Endothelial cell of umbilical vein (primary cell): ENCODE results near the gene RELN. TPM values are rescaled to one million over a fixed set of nuclear protein-coding genes. Genes with fewer than 3 reads are reported as not detected.

Source experiments
- BruUV-seq: library from RNA; stranded (reverse); fragments of 400-500 nt; replicated peaks from 2 replicates; lab custom pipeline; 2021; lab: Mats Ljungman, UMichigan
- CTCF ChIA-PET: fragments of 300-600, 350-600 bp; sonication (Branson Sonifier 250); formaldehyde crosslinking; loops from one replicate; lab custom pipeline; 2021; ENCODE audit warnings: antibody characterized with exemption, inconsistent platforms; lab: Charles Lee
- POLR2A ChIA-PET: fragments of 300-600, 350-600 bp; sonication (Branson Sonifier 250); formaldehyde crosslinking; loops from one replicate; lab custom pipeline; 2021; ENCODE audit warnings: antibody characterized with exemption, inconsistent platforms; lab: Charles Lee
- DNase-seq: peaks from one replicate; pipeline ENCODE4 v3.0.0-alpha.2; 2011; ENCODE audit warnings: low read depth, low spot score
- FAIRE-seq: peaks from 2 replicates; lab custom pipeline; 2011; peaks lifted over from hg19 to GRCh38; lab: Jason Lieb, UNC
- H2AFZ ChIP-seq: 2 replicates; pipeline ENCODE4 v1.6.0; 2012; ENCODE audit warnings: low read depth, low read length, control low read depth, inconsistent platforms
- H3K27ac ChIP-seq: 2 replicates; pipeline ENCODE4 v1.5.1; 2011; ENCODE audit warnings: low read depth, mild to moderate bottlenecking, control low read depth, low read length, moderate library complexity; ENCODE audit not compliant: insufficient read depth
- H3K27me3 ChIP-seq, 2 experiments: 2 replicates each; pipeline versions ENCODE4 v1.6.0 to v1.6.1; 2011; ENCODE audit warnings: low read length in 2 of 2, mixed read lengths in 1 of 2; ENCODE audit not compliant: control insufficient read depth in 2 of 2, insufficient read depth in 2 of 2
- H3K36me3 ChIP-seq, 2 experiments: 2 replicates in 1 of 2; 3 replicates in 1 of 2; pipeline ENCODE4 v1.5.1; 2011; ENCODE audit warnings: low read length in 2 of 2, mild to moderate bottlenecking in 1 of 2, moderate library complexity in 1 of 2; ENCODE audit not compliant: control insufficient read depth in 2 of 2, insufficient read depth in 2 of 2; ENCODE audit errors: extremely low read depth in 1 of 2
- H3K4me1 ChIP-seq: 3 replicates; pipeline ENCODE4 v1.5.1; 2011; ENCODE audit warnings: mild to moderate bottlenecking, low read length; ENCODE audit not compliant: control insufficient read depth, insufficient read depth; ENCODE audit errors: extremely low read depth
- H3K4me2 ChIP-seq: 2 replicates; pipeline ENCODE4 v1.6.1; 2011; ENCODE audit warnings: low read length, control low read depth, mixed read lengths; ENCODE audit not compliant: insufficient read depth
- H3K4me3 ChIP-seq, 3 experiments: fragments of 200-600 bp in 1 of 3; sonication (generic), shearing (Covaris generic) in 1 of 3; replicated peaks in 1 of 3; 2 replicates each; pipeline ENCODE4 v1.5.1; 2011 to 2016; ENCODE audit warnings: control low read depth in 3 of 3, low read length in 3 of 3, mild to moderate bottlenecking in 2 of 3, inconsistent platforms in 1 of 3, low read depth in 1 of 3, moderate library complexity in 1 of 3; ENCODE audit not compliant: insufficient read depth in 1 of 3
- H3K79me2 ChIP-seq: 2 replicates; pipeline ENCODE4 v1.6.0; 2012; ENCODE audit warnings: low read length, inconsistent platforms; ENCODE audit not compliant: control insufficient read depth, insufficient read depth
- H3K9ac ChIP-seq: replicated peaks from 2 replicates; pipeline ENCODE3; 2011; ENCODE audit warnings: low read length, control low read depth; ENCODE audit not compliant: insufficient read depth; ENCODE audit errors: extremely low read depth
- H3K9me1 ChIP-seq: replicated peaks from 3 replicates; pipeline ENCODE4 v1.6.0; 2011; ENCODE audit warnings: mild to moderate bottlenecking, low read length; ENCODE audit not compliant: control insufficient read depth, insufficient read depth; ENCODE audit errors: extremely low read depth
- H3K9me3 ChIP-seq: replicated peaks from 2 replicates; pipeline ENCODE4 v1.5.1; 2012; ENCODE audit warnings: low read length, inconsistent platforms; ENCODE audit not compliant: control insufficient read depth, insufficient read depth
- H4K20me1 ChIP-seq: replicated peaks from 2 replicates; pipeline ENCODE3; 2011; ENCODE audit warnings: mild to moderate bottlenecking, low read length; ENCODE audit not compliant: control insufficient read depth, insufficient read depth; ENCODE audit errors: extremely low read depth
- EZH2 ChIP-seq: IDR thresholded peaks from 2 replicates; pipeline ENCODE4 v1.6.1; 2012; ENCODE audit warnings: borderline replicate concordance, low read depth, mild to moderate bottlenecking, moderate library complexity, low read length, inconsistent platforms; ENCODE audit not compliant: severe bottlenecking
- FOS ChIP-seq: IDR thresholded peaks from 2 replicates; pipeline ENCODE4 v1.6.1; 2011; ENCODE audit warnings: mild to moderate bottlenecking, low read length, moderate library complexity, borderline replicate concordance; ENCODE audit not compliant: insufficient read depth
- GATA2 ChIP-seq: IDR thresholded peaks from 2 replicates; pipeline ENCODE4 v1.7.0; 2011; ENCODE audit warnings: low read depth, mild to moderate bottlenecking, moderate library complexity, mixed read lengths, low read length; ENCODE audit not compliant: insufficient read length, insufficient read depth
- JUN ChIP-seq: IDR thresholded peaks from 2 replicates; pipeline ENCODE4 v1.6.1; 2011; ENCODE audit warnings: borderline replicate concordance, low read depth; ENCODE audit not compliant: insufficient read length, insufficient read depth
- MYC ChIP-seq: IDR thresholded peaks from one replicate; pipeline ENCODE4 v1.6.1; 2011; ENCODE audit warnings: mild to moderate bottlenecking, low read depth, low read length
- POLR2A ChIP-seq: IDR thresholded peaks from 2 replicates; pipeline ENCODE4 v1.6.1; 2012; ENCODE audit warnings: low read depth, mild to moderate bottlenecking, control low read depth, low read length
- POLR2AphosphoS5 ChIP-seq: IDR thresholded peaks from 2 replicates; pipeline ENCODE4 v1.6.1; 2012; ENCODE audit warnings: low read depth, mild to moderate bottlenecking, control low read depth, low read length, moderate library complexity; ENCODE audit not compliant: insufficient read depth
- dilution Hi-C: fragments of 300-500 bp; cut with MboI; formaldehyde crosslinking; loops from one replicate; pipeline ENCODE4 v1.15.0; 2019; ENCODE audit warnings: low sequenced_read_pairs; ENCODE audit not compliant: extremely low pct_ligation_motif_present
- intact Hi-C: fragments of 100-400 bp; cut with micrococcal nuclease; formaldehyde crosslinking; loops from one replicate; pipeline ENCODE4 v1.10.0; 2022
- polyA plus RNA-seq, 4 experiments: library from polyadenylated mRNA; depleted of rRNA in 3 of 4; stranded (reverse) in 3 of 4; unstranded in 1 of 4; fragments of >200 nt; gene quantifications; 2 replicates each; pipeline versions ENCODE4 v1.2.1 to v1.2.3, GENCODE V29; 2011 to 2012; ENCODE audit warnings: missing spikeins in 1 of 4
- total RNA-seq: library from RNA; stranded (reverse); gene quantifications from 2 replicates; pipeline ENCODE4 v1.2.3, GENCODE V29; 2021
- TF ChIP-seq, protein P1 (sequence below), 2 donors: IDR thresholded peaks; 1 replicate in 1 of 2; 2 replicates in 1 of 2; pipeline ENCODE4 v1.5.1; 2011; ENCODE audit warnings: low read length in 2 of 2, mild to moderate bottlenecking in 2 of 2, moderate library complexity in 2 of 2, control low read depth in 1 of 2, inconsistent platforms in 1 of 2, low read depth in 1 of 2; ENCODE audit not compliant: insufficient read depth in 1 of 2; ENCODE audit errors: extremely low read depth in 1 of 2
- TF ChIP-seq, protein P2 (sequence below): IDR thresholded peaks from 2 replicates; pipeline ENCODE4 v1.6.1; 2011; ENCODE audit not compliant: insufficient read depth, insufficient read length

RELN gene
- total and polyA plus RNA-seq, 2 donors (not counting 3 experiments of a cell fraction or from before 2014, with no cell fraction given): 0.15 to 0.22 TPM

DNA sequence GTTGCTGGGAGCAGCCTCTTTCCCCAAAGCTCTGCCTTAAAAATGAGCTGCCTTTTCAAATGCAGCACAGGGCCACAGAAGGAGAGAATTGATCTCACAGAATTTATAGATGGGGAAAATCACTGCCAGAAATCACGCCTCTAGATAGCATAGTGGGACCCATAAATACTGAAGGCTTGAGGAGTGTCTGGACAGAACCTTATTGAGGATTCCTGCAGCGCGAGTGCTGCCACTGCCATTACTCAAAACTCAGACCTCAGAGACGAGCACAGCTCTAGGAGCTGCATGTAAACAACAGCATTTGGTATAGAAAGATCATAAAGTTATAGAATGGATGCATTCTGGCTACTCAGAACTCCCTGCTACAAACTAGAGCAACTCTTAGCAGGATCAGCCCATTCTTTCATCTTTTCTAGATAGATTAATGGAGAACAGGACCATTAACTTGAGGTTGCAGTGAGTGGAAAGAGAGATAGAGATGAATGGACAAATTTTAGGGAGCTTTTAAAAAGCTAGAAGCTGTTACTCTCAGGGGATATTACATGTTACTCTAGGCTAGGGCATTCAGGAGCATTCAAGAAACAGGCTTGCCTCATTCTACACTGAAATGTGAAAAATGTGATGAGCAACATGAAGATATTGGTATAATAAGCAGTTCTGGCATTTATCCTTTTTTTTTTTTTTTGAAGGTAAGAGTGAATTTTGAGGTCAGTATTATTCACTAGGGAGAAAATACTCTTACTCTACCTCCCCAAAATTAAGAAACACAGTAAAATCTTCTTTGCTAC, 276.3 kb downstream of the RELN start:
- H3K4me1 ChIP-seq: peaks cover 18% of the 10 kb centered on the region
- no peaks in the 10 kb centered on the region for H4K20me1 ChIP-seq
- no peaks in the 10 kb centered on the region for H3K27me3 ChIP-seq
- no TSS peak for BruUV-seq
- intact Hi-C loops (no loop called here), dilution Hi-C loops (no loop called here)
- no peaks in the 10 kb centered on the region for H3K9me3 ChIP-seq
- H3K36me3 ChIP-seq: no peaks in the 10 kb centered on the region
- peak overlapping the region; percentile 20 for H2AFZ ChIP-seq
- no peak for DNase-seq
- ChIA-PET POLR2A (no interaction called here), CTCF (interaction anchor here (1.7 kb wide), 1 partner anchor 11 kb away, joined by 6 read pairs; no protein-coding TSS in a partner anchor)
- no peak overlapping the region for H3K4me3 ChIP-seq
- no peaks in the 10 kb centered on the region for H3K9me1 ChIP-seq
- no peak for FAIRE-seq
- H3K9ac ChIP-seq: no peak overlapping the region
- H3K79me2 ChIP-seq: no peaks in the 10 kb centered on the region
- TF ChIP-seq, protein P1, sequence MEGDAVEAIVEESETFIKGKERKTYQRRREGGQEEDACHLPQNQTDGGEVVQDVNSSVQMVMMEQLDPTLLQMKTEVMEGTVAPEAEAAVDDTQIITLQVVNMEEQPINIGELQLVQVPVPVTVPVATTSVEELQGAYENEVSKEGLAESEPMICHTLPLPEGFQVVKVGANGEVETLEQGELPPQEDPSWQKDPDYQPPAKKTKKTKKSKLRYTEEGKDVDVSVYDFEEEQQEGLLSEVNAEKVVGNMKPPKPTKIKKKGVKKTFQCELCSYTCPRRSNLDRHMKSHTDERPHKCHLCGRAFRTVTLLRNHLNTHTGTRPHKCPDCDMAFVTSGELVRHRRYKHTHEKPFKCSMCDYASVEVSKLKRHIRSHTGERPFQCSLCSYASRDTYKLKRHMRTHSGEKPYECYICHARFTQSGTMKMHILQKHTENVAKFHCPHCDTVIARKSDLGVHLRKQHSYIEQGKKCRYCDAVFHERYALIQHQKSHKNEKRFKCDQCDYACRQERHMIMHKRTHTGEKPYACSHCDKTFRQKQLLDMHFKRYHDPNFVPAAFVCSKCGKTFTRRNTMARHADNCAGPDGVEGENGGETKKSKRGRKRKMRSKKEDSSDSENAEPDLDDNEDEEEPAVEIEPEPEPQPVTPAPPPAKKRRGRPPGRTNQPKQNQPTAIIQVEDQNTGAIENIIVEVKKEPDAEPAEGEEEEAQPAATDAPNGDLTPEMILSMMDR (IDR thresholded peaks at IDR 0.05; ENCODE audit: extremely low read depth in 1 of 2, insufficient read depth in 1 of 2, low read depth in 1 of 2, low read length in 2 of 2): no peak
- no peak for TF ChIP-seq EZH2
- TF ChIP-seq MYC: no peak
- no peak for TF ChIP-seq JUN
- TF ChIP-seq GATA2: no peak
- TF ChIP-seq POLR2AphosphoS5: no peak
- TF ChIP-seq FOS: no peak
- no peak for TF ChIP-seq POLR2A
- TF ChIP-seq, protein P2, sequence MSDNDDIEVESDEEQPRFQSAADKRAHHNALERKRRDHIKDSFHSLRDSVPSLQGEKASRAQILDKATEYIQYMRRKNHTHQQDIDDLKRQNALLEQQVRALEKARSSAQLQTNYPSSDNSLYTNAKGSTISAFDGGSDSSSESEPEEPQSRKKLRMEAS: no peak
- no peak overlapping the region for H3K4me2 ChIP-seq
- H3K27ac ChIP-seq: no peak overlapping the region
